ENCODE results near the gene ME3. TPM values are rescaled to one million over a fixed set of nuclear protein-coding genes. Genes with fewer than 3 reads are reported as not detected.

ME3 gene
- total RNA-seq, 1 donor from 2014 or later = 10.3 TPM

- DNase-seq (ENCODE audit: low read depth) (no peak), FAIRE-seq (no peak)
- no peak overlapping the region for H3K4me3 ChIP-seq (ENCODE audit: low read depth, low read length)
- H3K27me3 ChIP-seq (ENCODE audit: control insufficient read depth, insufficient read depth, low read length) = no peaks in the 10 kb centered on the region
- TF ChIP-seq CTCF (IDR thresholded peaks at IDR 0.05; ENCODE audit: insufficient read depth, low read length, severe bottlenecking) = no peak
- H3K36me3 ChIP-seq (ENCODE audit: control insufficient read depth, insufficient read depth, low read length) = no peaks in the 10 kb centered on the region
Observed at GRCh38 chr11:86513138-86513537, 159.3 kb downstream of the ME3 start.

- no peak for FAIRE-seq
- Histone ChIP-seq H3K4me3 (ENCODE audit: low read depth, low read length) (no peak overlapping the region), H3K36me3 (ENCODE audit: control insufficient read depth, insufficient read depth, low read length) (no peaks in the 10 kb centered on the region), H3K27me3 (ENCODE audit: control insufficient read depth, insufficient read depth, low read length) (no peaks in the 10 kb centered on the region)
- DNase-seq (ENCODE audit: low read depth) = peak; percentile 71
- TF ChIP-seq CTCF (IDR thresholded peaks at IDR 0.05; ENCODE audit: insufficient read depth, low read length, severe bottlenecking) = no peak
Observed at GRCh38 chr11:86511086-86511551, 161.3 kb downstream of the ME3 start.

- no peak for DNase-seq (ENCODE audit: low read depth)
- no peaks in the 10 kb centered on the region for H3K36me3 ChIP-seq (ENCODE audit: control insufficient read depth, insufficient read depth, low read length)
- H3K4me3 ChIP-seq (ENCODE audit: low read depth, low read length) = no peak overlapping the region
- FAIRE-seq = no peak
- no peaks in the 10 kb centered on the region for H3K27me3 ChIP-seq (ENCODE audit: control insufficient read depth, insufficient read depth, low read length)
- no peak for TF ChIP-seq CTCF (IDR thresholded peaks at IDR 0.05; ENCODE audit: insufficient read depth, low read length, severe bottlenecking)
Observed at GRCh38 chr11:86510674-86511073, 161.7 kb downstream of the ME3 start.

GRCh38 chr11:86510097-86510496, 162.3 kb downstream of the ME3 start:
- TF ChIP-seq CTCF (IDR thresholded peaks at IDR 0.05; ENCODE audit: insufficient read depth, low read length, severe bottlenecking) = no peak
- no peak for FAIRE-seq
- no peak overlapping the region for H3K4me3 ChIP-seq (ENCODE audit: low read depth, low read length)
- no peaks in the 10 kb centered on the region for H3K27me3 ChIP-seq (ENCODE audit: control insufficient read depth, insufficient read depth, low read length)
- no peak for DNase-seq (ENCODE audit: low read depth)
- H3K36me3 ChIP-seq (ENCODE audit: control insufficient read depth, insufficient read depth, low read length) = no peaks in the 10 kb centered on the region

GRCh38 chr11:86509588-86509974, 162.8 kb downstream of the ME3 start:
- no peak for TF ChIP-seq CTCF (IDR thresholded peaks at IDR 0.05; ENCODE audit: insufficient read depth, low read length, severe bottlenecking)
- FAIRE-seq (no peak), DNase-seq (ENCODE audit: low read depth) (no peak)
- Histone ChIP-seq H3K27me3 (ENCODE audit: control insufficient read depth, insufficient read depth, low read length) (no peaks in the 10 kb centered on the region), H3K4me3 (ENCODE audit: low read depth, low read length) (no peak overlapping the region), H3K36me3 (ENCODE audit: control insufficient read depth, insufficient read depth, low read length) (no peaks in the 10 kb centered on the region)

Data from bronchial epithelial cell (primary cell).